Activated CD4-positive, alpha-beta T cell treated with anti-CD3 and anti-CD28 coated beads, Interleukin-2, amount 10 ng/mL, durations not matched to agents 7 days and 5 days (primary cell): ENCODE measurements around the gene BMP2K. TPM values are rescaled to one million over a fixed set of nuclear protein-coding genes. Genes with fewer than 3 reads are reported as not detected.

Source experiments
- CTCF ChIA-PET: fragments of 350-600 bp; sonication (Branson Sonifier 250); formaldehyde crosslinking; loops from one replicate; lab custom pipeline; 2021; ENCODE audit warnings: antibody characterized with exemption; lab: Charles Lee
- POLR2A ChIA-PET: fragments of 350-600 bp; sonication (Branson Sonifier 250); formaldehyde crosslinking; loops from one replicate; lab custom pipeline; 2021; ENCODE audit warnings: antibody characterized with exemption; lab: Charles Lee
- DNase-seq: peaks from one replicate; pipeline ENCODE4 v3.0.0-alpha.2; 2020
- H3K27ac Mint-ChIP-seq: one replicate; pipeline ENCODE4 v1.8.0; 2021; ENCODE audit warnings: mild to moderate bottlenecking, moderate library complexity, mixed read lengths
- H3K27me3 Mint-ChIP-seq: one replicate; pipeline ENCODE4 v1.8.0; 2021; ENCODE audit warnings: mixed read lengths
- H3K36me3 Mint-ChIP-seq: one replicate; pipeline ENCODE4 v1.8.0; 2021; ENCODE audit warnings: low read depth, mixed read lengths
- H3K4me1 Mint-ChIP-seq: one replicate; pipeline ENCODE4 v1.8.0; 2021; ENCODE audit warnings: mixed read lengths
- H3K4me3 Mint-ChIP-seq: one replicate; pipeline ENCODE4 v1.8.0; 2021; ENCODE audit warnings: mild to moderate bottlenecking, moderate library complexity, mixed read lengths
- H3K9me3 Mint-ChIP-seq: one replicate; pipeline ENCODE4 v1.8.0; 2021; ENCODE audit warnings: mixed read lengths
- total RNA-seq, 2 experiments: library from RNA; stranded (reverse); gene quantifications; one replicate each; pipeline ENCODE4 v1.2.3, GENCODE V29; 2021

BMP2K gene
- total RNA-seq, 2 experiments from 2014 or later = 23.2 to 31.3 TPM

DNA sequence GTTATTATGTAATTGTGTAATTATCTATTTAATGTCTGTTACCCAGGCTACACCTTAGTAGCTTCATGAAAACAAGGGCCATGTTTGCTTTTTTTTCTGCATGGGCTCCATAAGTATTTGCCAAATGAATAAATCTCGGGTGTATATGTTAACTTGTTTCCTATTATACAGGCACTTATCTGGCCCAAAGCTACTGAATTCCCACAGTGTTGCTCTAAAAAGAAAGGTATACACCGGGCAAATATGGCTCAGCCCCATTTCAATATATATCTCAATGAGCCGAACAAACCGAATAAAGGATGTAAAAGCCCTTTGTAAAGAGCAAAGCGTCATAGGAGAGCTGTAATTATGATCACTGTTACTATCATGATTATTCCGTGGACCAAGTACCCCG, 162.3 kb downstream of the BMP2K start:
- POLR2A ChIA-PET = no interaction called here
- Mint-ChIP-seq H3K27ac (peak overlapping the region; percentile 93), H3K27me3 (peaks cover 11% of the 10 kb centered on the region), H3K9me3 (no peaks in the 10 kb centered on the region), H3K36me3 (peaks cover 9% of the 10 kb centered on the region), H3K4me3 (peak overlapping the region; percentile 96), H3K4me1 (peaks cover 34% of the 10 kb centered on the region)
- CTCF ChIA-PET = interaction anchor here (1.6 kb wide), 1 partner anchor 1264 kb away, joined by 6 read pairs; no protein-coding TSS in a partner anchor
- DNase-seq = no peak

DNA sequence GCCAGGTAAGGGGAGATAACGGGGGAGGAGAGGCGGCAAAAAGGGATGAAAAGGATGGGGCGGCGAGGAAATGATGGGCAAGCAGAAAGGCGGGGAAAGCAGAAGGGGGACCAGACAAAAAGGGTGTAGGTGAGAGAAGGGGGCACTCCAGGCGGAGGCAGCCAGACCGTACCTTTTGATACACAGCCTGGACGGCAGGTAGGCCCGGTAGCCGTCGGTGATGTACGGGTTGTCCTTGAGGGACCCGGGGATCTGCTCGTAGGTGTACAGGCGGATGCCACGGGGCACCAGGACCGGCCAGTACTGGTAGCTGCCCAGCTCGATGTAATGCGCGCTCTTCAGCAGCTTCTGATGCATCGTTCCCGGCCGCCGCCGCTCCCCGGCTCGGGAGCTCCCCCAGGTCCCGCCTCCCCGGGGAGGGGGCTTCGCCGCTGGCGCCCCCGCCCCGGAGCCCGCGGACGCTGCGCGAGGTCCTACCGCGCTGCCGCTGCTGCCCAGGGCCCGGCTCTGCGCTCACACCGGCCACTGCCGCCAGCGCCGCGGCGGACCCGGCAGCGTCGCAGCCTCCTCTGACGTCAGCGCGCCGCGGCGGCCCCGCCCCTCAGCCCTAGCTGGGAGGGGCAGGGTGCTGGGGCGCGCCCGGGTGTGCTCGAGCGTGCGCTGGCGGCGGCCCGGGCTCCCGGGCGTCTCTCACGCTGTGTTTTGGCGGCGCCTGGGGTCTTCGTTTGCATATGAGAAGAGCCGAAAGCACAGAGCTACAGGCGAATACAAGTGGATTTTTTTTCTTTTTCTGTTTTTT, 162.9 kb downstream of the BMP2K start, which contains the start of gene PAQR3:
PAQR3 (minus strand) TSS at position 571 of the 799 bp plus-strand sequence; CDS start at position 357, 214 bp downstream.
- POLR2A ChIA-PET = no interaction called here
- peaks cover 9% of the 10 kb centered on the region for H3K36me3 Mint-ChIP-seq
- peak; percentile 85 for DNase-seq
- H3K9me3 Mint-ChIP-seq = no peaks in the 10 kb centered on the region
- peaks cover 34% of the 10 kb centered on the region for H3K4me1 Mint-ChIP-seq
- H3K27me3 Mint-ChIP-seq = peaks cover 17% of the 10 kb centered on the region
- H3K4me3 Mint-ChIP-seq = peak within 1 kb of the TSS; percentile 96
- CTCF ChIA-PET = interaction anchor here (0.6 to 1.6 kb wide), 3 partner anchors 14 to 1423 kb away, joined by 3 to 6 read pairs (median 3); no protein-coding TSS in a partner anchor
- H3K27ac Mint-ChIP-seq = peak within 1 kb of the TSS; percentile 93

DNA sequence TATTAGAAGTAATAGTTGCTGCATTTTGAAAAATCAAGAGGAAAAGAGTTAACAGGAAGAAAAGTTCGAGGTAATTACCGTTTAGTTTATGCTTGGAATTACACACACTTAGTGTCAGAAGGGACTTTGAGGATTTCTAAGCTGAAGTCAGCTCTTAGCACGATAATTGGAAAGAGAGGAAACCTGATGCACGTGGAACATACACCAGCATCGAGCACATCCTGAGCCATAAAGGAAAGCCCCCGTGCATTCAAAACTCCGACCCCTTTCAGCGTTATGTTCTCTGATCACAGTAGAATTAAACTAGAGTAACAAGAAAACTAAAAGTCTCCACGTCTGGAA, 163.5 kb downstream of the BMP2K start:
- H3K27me3 Mint-ChIP-seq = peaks cover 22% of the 10 kb centered on the region
- peaks cover 6% of the 10 kb centered on the region for H3K36me3 Mint-ChIP-seq
- CTCF ChIA-PET = interaction anchor here (0.6 to 1.6 kb wide), 3 partner anchors 15 to 1422 kb away, joined by 3 to 6 read pairs (median 3); no protein-coding TSS in a partner anchor
- H3K4me1 Mint-ChIP-seq = peaks cover 34% of the 10 kb centered on the region
- H3K27ac Mint-ChIP-seq = peak overlapping the region; percentile 75
- DNase-seq = peak; percentile 16
- H3K9me3 Mint-ChIP-seq = no peaks in the 10 kb centered on the region
- POLR2A ChIA-PET = no interaction called here
- H3K4me3 Mint-ChIP-seq = peak overlapping the region; percentile 73

DNA sequence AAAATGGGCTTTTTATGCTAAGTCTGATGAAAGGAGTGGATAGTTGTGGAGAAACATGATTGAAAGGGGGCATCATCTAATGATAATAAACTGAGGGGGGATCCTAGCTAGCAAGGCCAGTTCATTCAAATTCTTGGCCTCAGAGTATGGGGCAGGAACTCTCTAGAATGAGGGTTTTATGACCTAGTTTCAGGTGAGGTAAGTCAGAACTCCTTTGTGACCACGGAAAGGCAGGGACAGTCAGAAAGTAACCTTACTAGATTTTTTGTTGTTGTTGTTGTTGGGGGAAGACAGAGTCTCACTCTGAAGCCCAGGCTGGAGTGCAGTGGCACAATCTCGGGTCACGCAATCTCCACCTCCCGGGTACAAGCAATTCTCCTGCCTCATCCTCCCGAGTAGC, 164.6 kb downstream of the BMP2K start:
- Mint-ChIP-seq H3K9me3 (no peaks in the 10 kb centered on the region), H3K27me3 (peaks cover 30% of the 10 kb centered on the region), H3K4me1 (peaks cover 33% of the 10 kb centered on the region), H3K27ac (no peak overlapping the region), H3K4me3 (no peak overlapping the region), H3K36me3 (peaks cover 6% of the 10 kb centered on the region)
- ChIA-PET POLR2A (interaction anchor here (0.6 kb wide), 1 partner anchor 1233 kb away, joined by 3 read pairs; no protein-coding TSS in a partner anchor), CTCF (no interaction called here)
- DNase-seq = no peak

DNA sequence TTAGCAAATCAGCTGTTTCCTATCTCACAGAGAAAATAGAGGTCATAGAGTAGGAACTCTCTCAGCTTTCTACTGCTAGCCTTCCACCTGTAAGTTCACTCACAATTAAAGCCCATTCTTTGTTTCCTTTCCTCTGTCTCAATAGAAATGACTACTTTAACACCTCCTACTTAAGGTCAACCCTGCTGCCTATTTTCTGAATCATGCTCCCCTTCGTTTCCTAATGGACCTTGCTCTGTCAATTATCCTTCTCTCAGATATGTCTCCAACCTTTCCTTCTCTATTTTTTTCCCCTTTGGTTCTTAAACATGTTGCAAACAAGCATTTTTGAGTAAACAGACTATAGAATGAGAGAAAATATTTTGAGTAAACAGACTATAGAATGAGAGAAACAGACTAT, 168.2 kb downstream of the BMP2K start:
- no peaks in the 10 kb centered on the region for H3K36me3 Mint-ChIP-seq
- CTCF ChIA-PET = no interaction called here
- no peak for DNase-seq
- no peak overlapping the region for H3K27ac Mint-ChIP-seq
- H3K4me1 Mint-ChIP-seq = peaks cover 10% of the 10 kb centered on the region
- POLR2A ChIA-PET = no interaction called here
- H3K9me3 Mint-ChIP-seq = no peaks in the 10 kb centered on the region
- no peak overlapping the region for H3K4me3 Mint-ChIP-seq
- peaks cover 55% of the 10 kb centered on the region for H3K27me3 Mint-ChIP-seq

DNA sequence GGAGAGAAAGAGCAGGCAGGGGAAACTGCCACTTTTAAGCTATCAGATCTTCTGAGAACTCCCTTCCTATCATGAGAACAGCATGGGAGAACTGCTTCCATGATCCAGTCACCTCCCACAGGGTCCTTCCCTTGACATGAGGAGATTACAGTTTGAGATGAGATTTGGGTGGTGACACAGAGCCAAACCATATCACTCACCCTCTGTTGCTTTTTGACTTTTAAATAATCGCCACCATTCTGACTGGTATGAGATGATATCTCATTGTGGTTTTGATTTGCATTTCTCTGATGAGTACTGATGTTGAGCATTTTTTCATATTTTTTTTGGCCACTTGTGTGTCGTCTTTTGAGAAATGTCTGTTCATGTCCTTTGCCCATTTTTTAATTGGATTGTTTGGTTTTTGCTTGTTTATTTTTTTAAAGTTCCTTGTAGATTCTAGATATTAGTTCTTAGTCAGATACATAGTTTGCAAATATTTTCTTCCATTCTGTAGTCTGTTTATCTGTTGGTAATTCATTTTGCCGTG, 169.6 kb downstream of the BMP2K start:
- Mint-ChIP-seq H3K27ac (no peak overlapping the region), H3K4me1 (peaks cover 1% of the 10 kb centered on the region), H3K9me3 (no peaks in the 10 kb centered on the region), H3K36me3 (no peaks in the 10 kb centered on the region), H3K27me3 (peaks cover 55% of the 10 kb centered on the region), H3K4me3 (no peak overlapping the region)
- ChIA-PET CTCF (interaction anchor here (0.7 kb wide), 1 partner anchor 1367 kb away, joined by 4 read pairs; no protein-coding TSS in a partner anchor), POLR2A (no interaction called here)
- DNase-seq = no peak

DNA sequence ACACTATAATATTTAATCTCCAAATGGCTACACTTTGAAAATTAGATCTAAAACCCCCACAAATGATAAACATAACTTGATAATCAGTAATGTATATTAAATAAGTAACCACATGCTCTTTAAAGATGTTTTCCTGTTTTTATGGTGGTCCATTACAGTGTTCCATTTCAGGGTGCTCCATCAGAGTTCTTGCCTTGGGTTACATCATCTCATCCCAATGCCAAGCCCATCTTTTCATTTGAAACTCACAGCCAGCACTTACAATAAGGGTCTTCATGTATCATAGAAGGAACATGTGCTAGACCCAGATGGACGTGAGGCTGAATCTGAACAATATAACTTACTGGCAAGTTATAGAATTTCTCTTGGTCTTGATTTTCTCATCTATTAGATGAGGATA, 173.6 kb downstream of the BMP2K start:
- peaks cover 35% of the 10 kb centered on the region for H3K27me3 Mint-ChIP-seq
- H3K27ac Mint-ChIP-seq = no peak overlapping the region

DNA sequence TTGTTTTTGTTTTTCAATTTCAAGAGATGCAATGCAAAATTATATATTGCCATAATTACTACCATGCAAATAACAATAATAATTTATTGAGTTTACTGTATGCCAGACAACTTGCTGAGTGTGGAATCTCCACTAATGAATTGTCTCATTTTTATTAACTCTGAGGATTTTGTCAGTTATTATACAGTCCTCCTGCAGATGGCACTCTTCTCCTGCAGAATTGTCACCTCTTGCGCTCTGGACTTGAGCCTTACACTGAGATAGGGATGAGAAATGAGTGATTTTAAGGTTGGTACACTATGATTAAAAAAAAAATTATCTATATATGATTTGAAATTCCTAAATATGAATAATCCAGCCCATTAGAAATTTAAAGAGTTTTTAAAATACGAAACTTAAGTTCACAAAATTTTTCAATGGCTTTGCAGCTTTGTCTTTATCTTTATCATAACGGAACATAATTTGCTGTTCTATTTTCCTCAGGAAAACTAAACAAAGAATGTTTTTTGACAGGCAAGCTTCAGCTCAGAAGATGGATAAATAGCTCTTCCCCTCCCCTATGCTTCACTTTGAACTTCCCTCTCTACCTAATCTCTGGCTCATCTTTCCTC, 175.8 kb downstream of the BMP2K start:
- CTCF ChIA-PET = interaction anchor here (1.2 to 1.7 kb wide), 2 partner anchors 9 to 17 kb away, joined by 3 to 6 read pairs; no protein-coding TSS in a partner anchor
- Mint-ChIP-seq H3K27me3 (peaks cover 15% of the 10 kb centered on the region), H3K4me1 (no peaks in the 10 kb centered on the region), H3K36me3 (no peaks in the 10 kb centered on the region), H3K9me3 (no peaks in the 10 kb centered on the region), H3K27ac (no peak overlapping the region), H3K4me3 (no peak overlapping the region)
- POLR2A ChIA-PET = no interaction called here
- DNase-seq = peak; percentile 52

More for the DNA sequence above, 173.6 kb downstream of the BMP2K start:
- Mint-ChIP-seq H3K4me1 (no peaks in the 10 kb centered on the region), H3K9me3 (no peaks in the 10 kb centered on the region), H3K36me3 (no peaks in the 10 kb centered on the region), H3K4me3 (no peak overlapping the region)
- POLR2A ChIA-PET = no interaction called here
- DNase-seq = no peak
- CTCF ChIA-PET = no interaction called here

DNA sequence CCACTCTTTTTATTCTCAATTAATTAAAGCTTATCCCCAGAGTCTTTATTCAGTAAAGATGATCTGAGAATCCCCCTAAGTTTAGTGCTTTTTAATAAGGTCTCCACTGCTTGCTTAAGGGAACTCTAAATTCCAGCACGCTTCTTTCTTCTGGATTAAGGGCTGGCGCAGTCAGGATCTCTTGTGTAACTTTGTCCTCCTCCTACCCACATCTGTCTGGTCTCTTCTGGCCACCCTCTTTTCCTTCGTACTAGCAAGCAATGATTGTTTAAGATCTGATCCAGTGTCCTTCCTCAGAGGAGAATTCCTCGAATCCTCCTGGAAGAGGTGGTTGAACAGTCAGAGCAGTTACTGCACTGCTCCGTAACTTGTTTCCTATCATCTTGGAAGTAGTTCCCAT, 177.1 kb downstream of the BMP2K start:
- Mint-ChIP-seq H3K27me3 (peaks cover 2% of the 10 kb centered on the region), H3K4me1 (no peaks in the 10 kb centered on the region), H3K4me3 (no peak overlapping the region), H3K9me3 (no peaks in the 10 kb centered on the region), H3K27ac (no peak overlapping the region), H3K36me3 (no peaks in the 10 kb centered on the region)
- ChIA-PET POLR2A (no interaction called here), CTCF (interaction anchor here (0.6 to 1.7 kb wide), 3 partner anchors 16 to 1258 kb away, joined by 3 to 4 read pairs (median 3); no protein-coding TSS in a partner anchor)
- no peak for DNase-seq

DNA sequence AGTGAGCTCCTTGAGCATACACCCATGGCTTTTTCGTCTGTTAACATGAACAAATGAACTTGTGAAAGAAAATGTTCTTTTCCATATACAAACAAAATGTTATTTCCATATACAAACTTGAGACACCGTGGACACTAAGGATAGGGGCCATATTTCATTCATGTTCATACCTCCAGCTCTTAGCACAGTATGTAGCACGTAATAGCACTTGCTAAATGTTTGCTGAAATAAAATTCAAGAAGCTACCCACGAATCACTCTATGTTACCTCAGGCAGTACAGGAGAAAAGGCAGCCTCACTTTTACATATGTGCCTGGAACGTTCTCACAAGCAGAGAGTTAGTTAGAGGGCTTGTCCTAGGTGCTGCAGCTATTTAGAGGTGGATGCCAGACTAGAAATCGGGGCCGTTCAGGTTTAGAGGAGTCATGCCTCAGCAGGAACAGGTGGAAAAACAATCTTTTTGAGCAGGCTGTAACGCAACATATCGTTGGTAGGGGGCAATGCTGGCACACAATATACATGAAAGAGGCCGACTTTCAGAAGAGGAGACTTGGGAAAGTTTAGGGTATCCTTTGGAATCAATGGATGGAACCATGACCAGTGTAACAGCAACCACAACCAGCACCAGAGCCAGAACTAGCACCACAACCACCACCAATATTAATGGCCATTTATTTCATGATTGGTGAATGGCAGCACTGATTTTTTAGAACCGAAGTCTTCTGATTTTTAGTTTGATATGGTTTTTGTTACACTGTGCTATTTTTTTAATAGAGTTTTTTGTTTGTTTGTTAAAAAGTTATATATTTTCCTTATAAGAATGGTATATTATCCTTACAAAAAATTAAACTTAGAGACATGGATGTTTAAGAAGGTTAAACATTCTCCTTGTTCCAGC, 177.9 kb downstream of the BMP2K start:
- CTCF ChIA-PET = interaction anchor here (1.5 to 1.7 kb wide), 2 partner anchors 15 to 19 kb away, joined by 3 read pairs; no protein-coding TSS in a partner anchor
- Mint-ChIP-seq H3K27ac (no peak overlapping the region), H3K9me3 (no peaks in the 10 kb centered on the region), H3K4me3 (no peak overlapping the region), H3K4me1 (no peaks in the 10 kb centered on the region), H3K27me3 (peaks cover 2% of the 10 kb centered on the region), H3K36me3 (no peaks in the 10 kb centered on the region)
- POLR2A ChIA-PET = no interaction called here
- DNase-seq = no peak

DNA sequence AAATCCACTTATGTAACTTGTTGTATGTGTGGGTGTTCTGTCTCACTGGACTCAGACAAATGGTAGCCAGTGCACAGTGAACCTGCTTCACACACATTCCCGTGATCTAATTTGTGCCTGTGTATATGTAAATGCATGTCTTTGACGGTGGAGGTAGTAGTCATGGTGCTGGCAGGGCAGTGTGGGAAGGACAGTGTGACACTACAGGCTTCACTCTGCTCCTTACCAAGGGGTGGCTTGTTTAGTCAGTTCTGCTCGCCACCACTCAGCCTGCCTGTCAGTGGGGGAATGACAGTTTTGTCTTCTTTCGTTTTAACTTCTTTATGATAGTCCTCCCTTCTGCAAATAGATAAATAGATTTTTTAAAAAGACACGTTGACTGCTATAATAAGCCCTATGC, 180.8 kb downstream of the BMP2K start:
- Mint-ChIP-seq H3K9me3 (no peaks in the 10 kb centered on the region), H3K4me1 (no peaks in the 10 kb centered on the region), H3K27me3 (peaks cover 3% of the 10 kb centered on the region), H3K36me3 (no peaks in the 10 kb centered on the region), H3K27ac (no peak overlapping the region), H3K4me3 (no peak overlapping the region)
- ChIA-PET CTCF (interaction anchor here (0.6 kb wide), 1 partner anchor 8 kb away, joined by 7 read pairs; no protein-coding TSS in a partner anchor), POLR2A (no interaction called here)
- no peak for DNase-seq

DNA sequence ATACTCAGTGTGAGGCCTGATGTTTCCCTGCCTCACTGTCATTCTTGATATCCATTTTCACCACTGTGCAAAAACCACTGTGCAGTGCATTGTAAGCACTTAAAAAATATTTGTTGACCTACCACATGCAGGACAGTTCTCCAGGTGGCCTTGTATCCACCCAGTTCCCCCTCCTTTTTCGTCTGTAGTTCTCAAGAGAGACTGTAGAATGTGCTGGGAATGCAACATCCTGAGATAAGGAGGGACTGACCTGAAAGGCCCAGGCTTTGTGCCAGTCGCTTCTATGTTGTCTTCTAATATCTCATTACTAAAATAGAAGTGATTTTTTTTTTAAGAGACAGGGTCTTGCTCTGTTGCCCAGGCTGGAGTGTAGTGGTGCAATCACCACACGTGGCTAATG, 184.8 kb downstream of the BMP2K start:
- CTCF ChIA-PET = no interaction called here
- Mint-ChIP-seq H3K4me1 (no peaks in the 10 kb centered on the region), H3K27ac (no peak overlapping the region), H3K4me3 (no peak overlapping the region), H3K9me3 (no peaks in the 10 kb centered on the region), H3K27me3 (peaks cover 2% of the 10 kb centered on the region), H3K36me3 (no peaks in the 10 kb centered on the region)
- no peak for DNase-seq
- POLR2A ChIA-PET = no interaction called here
